A549 (cell line): ENCODE measurements around the gene FAHD1.

Experiments
- CHD2 ChIP-seq: fragments of 150-350 bp; IDR thresholded peaks from 2 replicates; pipeline ENCODE4 v1.6.1; 2014; ENCODE audit warnings: low read length; ENCODE audit not compliant: partially characterized antibody
- EP300 ChIP-seq, 2 experiments: fragments of >200 bp; sonication (Bioruptor Twin); formaldehyde crosslinking; IDR thresholded peaks; 2 replicates in 1 of 2; 3 replicates in 1 of 2; pipeline ENCODE4 v1.6.1; 2016 to 2017
- JUN ChIP-seq, 2 experiments: fragments of >200 bp; sonication (Bioruptor Twin); formaldehyde crosslinking; IDR thresholded peaks; 2 replicates in 1 of 2; 3 replicates in 1 of 2; pipeline ENCODE4 v1.6.1; 2016 to 2017
- MAZ ChIP-seq: fragments of 150-350 bp; IDR thresholded peaks from 2 replicates; pipeline ENCODE4 v1.6.1; 2014; ENCODE audit warnings: antibody characterized with exemption, low read depth, low read length, borderline replicate concordance
- MYC ChIP-seq: IDR thresholded peaks from 2 replicates; pipeline ENCODE4 v1.6.1; 2012; ENCODE audit warnings: mild to moderate bottlenecking, inconsistent platforms, low read length, improper control_type of control experiment, borderline replicate concordance
- NFE2L2 ChIP-seq: fragments of 150-350 bp; conservative IDR thresholded peaks from 2 replicates; pipeline ENCODE4 v1.6.1; 2014; ENCODE audit warnings: low read length
- POLR2A ChIP-seq: IDR thresholded peaks from 2 replicates; pipeline ENCODE4 v1.6.1; 2012; ENCODE audit warnings: mild to moderate bottlenecking, low read length
- RAD21 ChIP-seq, 2 experiments: fragments of >200 bp in 1 of 2; sonication (Bioruptor Twin) in 1 of 2; formaldehyde crosslinking in 1 of 2; IDR thresholded peaks in 1 of 2; conservative IDR thresholded peaks in 1 of 2; 2 replicates in 1 of 2; 3 replicates in 1 of 2; pipeline ENCODE4 v1.6.1; 2012 to 2018; ENCODE audit warnings: inconsistent platforms in 1 of 2
- SMC3 ChIP-seq: fragments of >200 bp; sonication (Bioruptor Twin); formaldehyde crosslinking; IDR thresholded peaks from 3 replicates; pipeline ENCODE4 v1.6.1; 2018; ENCODE audit warnings: inconsistent platforms
- SREBF2 ChIP-seq: fragments of 450-650 bp; IDR thresholded peaks from 2 replicates; pipeline ENCODE4 v1.6.1; 2014; ENCODE audit warnings: mild to moderate bottlenecking, moderate library complexity
- ZFP36 ChIP-seq: fragments of 450-650 bp; IDR thresholded peaks from 2 replicates; pipeline ENCODE4 v1.6.1; 2014; ENCODE audit warnings: borderline replicate concordance; ENCODE audit not compliant: partially characterized antibody
- ZSCAN20 ChIP-seq: fragments of 250-450 bp; sonication (Bioruptor Pico); IDR thresholded peaks from 2 replicates; pipeline ENCODE4 v1.8.0; 2022; ENCODE audit warnings: mild to moderate bottlenecking, moderate library complexity
- TF ChIP-seq, protein P1 (sequence below): fragments of >200 bp; sonication (Bioruptor Twin); formaldehyde crosslinking; IDR thresholded peaks from 3 replicates; pipeline ENCODE4 v1.5.1; 2016
- TF ChIP-seq, protein P2 (sequence below): fragments of 450-650 bp; IDR thresholded peaks from 2 replicates; pipeline ENCODE4 v1.6.1; 2014; ENCODE audit warnings: antibody characterized with exemption

DNA sequence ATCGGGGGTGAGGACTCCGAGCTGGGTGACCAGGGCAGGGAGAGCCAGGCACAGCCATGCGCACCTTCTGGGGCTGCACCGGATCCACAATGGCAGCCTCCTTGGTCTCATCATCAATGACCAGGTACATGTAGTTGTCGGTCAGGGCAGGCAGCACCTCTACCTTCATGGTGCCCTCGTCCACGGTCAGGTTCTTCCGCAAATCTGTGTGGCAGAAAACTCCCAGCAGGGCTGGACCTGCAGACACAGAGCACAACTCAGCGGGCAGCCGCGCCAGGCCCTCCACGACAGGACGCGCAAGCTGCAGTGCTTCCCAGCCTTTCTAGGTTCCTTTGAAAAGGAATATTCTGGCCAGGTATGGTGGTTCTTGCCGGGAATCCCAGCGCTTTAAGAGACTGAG is 4.2 kb upstream of the FAHD1 start:
- no peak for TF ChIP-seq MYC
- TF ChIP-seq, protein P1, sequence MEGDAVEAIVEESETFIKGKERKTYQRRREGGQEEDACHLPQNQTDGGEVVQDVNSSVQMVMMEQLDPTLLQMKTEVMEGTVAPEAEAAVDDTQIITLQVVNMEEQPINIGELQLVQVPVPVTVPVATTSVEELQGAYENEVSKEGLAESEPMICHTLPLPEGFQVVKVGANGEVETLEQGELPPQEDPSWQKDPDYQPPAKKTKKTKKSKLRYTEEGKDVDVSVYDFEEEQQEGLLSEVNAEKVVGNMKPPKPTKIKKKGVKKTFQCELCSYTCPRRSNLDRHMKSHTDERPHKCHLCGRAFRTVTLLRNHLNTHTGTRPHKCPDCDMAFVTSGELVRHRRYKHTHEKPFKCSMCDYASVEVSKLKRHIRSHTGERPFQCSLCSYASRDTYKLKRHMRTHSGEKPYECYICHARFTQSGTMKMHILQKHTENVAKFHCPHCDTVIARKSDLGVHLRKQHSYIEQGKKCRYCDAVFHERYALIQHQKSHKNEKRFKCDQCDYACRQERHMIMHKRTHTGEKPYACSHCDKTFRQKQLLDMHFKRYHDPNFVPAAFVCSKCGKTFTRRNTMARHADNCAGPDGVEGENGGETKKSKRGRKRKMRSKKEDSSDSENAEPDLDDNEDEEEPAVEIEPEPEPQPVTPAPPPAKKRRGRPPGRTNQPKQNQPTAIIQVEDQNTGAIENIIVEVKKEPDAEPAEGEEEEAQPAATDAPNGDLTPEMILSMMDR: no peak
- TF ChIP-seq NFE2L2: no peak
- no peak for TF ChIP-seq MAZ
- TF ChIP-seq SREBF2: no peak
- no peak for TF ChIP-seq EP300 (IDR thresholded peaks at IDR 0.05)
- TF ChIP-seq SMC3: no peak
- no peak for TF ChIP-seq ZFP36
- no peak for TF ChIP-seq CHD2
- TF ChIP-seq JUN (IDR thresholded peaks at IDR 0.05): no peak
- TF ChIP-seq RAD21 (conservative IDR thresholded peaks at IDR 0.05 in 1 of 2, IDR thresholded peaks at IDR 0.05 in 1 of 2): no peak
- TF ChIP-seq, protein P2, sequence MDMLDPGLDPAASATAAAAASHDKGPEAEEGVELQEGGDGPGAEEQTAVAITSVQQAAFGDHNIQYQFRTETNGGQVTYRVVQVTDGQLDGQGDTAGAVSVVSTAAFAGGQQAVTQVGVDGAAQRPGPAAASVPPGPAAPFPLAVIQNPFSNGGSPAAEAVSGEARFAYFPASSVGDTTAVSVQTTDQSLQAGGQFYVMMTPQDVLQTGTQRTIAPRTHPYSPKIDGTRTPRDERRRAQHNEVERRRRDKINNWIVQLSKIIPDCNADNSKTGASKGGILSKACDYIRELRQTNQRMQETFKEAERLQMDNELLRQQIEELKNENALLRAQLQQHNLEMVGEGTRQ: no peak
- no peak for TF ChIP-seq POLR2A
- no peak for TF ChIP-seq ZSCAN20 (CRISPR knock-in tag)
